RWPE2 (cell line): ENCODE measurements around the gene EFNA4.

Experiments used
- ATAC-seq: fragments of 200-7000 bp; cut with Tn5 transposase; 3 replicates; pipeline ENCODE4 v1.9.1; 2021; ENCODE audit warnings: low read depth
- DNase-seq: peaks from one replicate; pipeline ENCODE4 v3.0.0-alpha.2; 2020; ENCODE audit warnings: low spot score
- H3K27ac ChIP-seq: fragments of 450-650 bp; 2 replicates; pipeline ENCODE4 v1.5.1; 2017; ENCODE audit warnings: mild to moderate bottlenecking; ENCODE audit not compliant: poor library complexity, severe bottlenecking
- H3K27me3 ChIP-seq: fragments of 250-450 bp; sonication (Bioruptor Pico); 2 replicates; pipeline ENCODE4 v1.5.1; 2021; ENCODE audit warnings: mild to moderate bottlenecking, moderate library complexity; ENCODE audit not compliant: insufficient read depth, poor library complexity, severe bottlenecking
- H3K36me3 ChIP-seq: fragments of 250-450 bp; sonication (Bioruptor Pico); 2 replicates; pipeline ENCODE4 v1.5.1; 2020; ENCODE audit warnings: low read depth, mild to moderate bottlenecking, moderate library complexity
- H3K4me1 ChIP-seq: fragments of 250-450 bp; sonication (Bioruptor Pico); 2 replicates; pipeline ENCODE4 v1.5.1; 2021; ENCODE audit warnings: mild to moderate bottlenecking, moderate library complexity; ENCODE audit not compliant: insufficient read depth, poor library complexity, severe bottlenecking
- H3K4me3 ChIP-seq: fragments of 250-450 bp; sonication (Bioruptor Pico); 2 replicates; pipeline ENCODE4 v1.5.1; 2021; ENCODE audit warnings: mild to moderate bottlenecking, moderate library complexity; ENCODE audit not compliant: severe bottlenecking
- H3K9me3 ChIP-seq: fragments of 250-450 bp; sonication (Bioruptor Pico); 2 replicates; pipeline ENCODE4 v1.5.1; 2021; ENCODE audit warnings: mild to moderate bottlenecking, moderate library complexity; ENCODE audit not compliant: severe bottlenecking
- TF ChIP-seq, protein P1 (sequence below): fragments of 450-650 bp; IDR thresholded peaks from one replicate; pipeline ENCODE4 v1.5.1; 2017; ENCODE audit warnings: mild to moderate bottlenecking, moderate library complexity; ENCODE audit not compliant: poor library complexity, severe bottlenecking

EFNA4 gene

DNA sequence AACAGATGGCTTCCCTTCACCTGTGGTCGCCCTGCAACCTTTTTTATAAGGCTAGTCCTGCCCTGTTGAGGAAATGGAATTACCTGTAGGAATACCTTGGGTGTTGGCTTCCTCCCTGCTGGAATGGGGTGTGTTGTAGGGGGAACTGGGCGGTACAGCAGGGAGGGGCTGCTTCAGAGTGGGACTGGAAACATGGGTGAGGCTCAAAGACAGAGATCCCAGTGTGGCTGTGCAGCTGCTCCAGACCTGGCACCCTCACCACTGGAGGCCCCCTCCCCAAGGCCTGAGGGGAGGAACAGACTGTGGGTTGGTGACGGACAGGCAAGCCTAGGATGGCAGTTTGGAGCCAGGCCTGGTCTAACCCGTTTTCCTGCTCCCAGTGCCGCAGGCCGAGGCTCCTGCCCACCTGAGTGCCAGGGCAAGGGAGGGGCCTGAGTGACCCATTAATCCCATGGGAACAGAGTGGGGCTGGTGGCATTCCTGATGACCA, 19.6 kb downstream of the EFNA4 start:
- no peak for ATAC-seq
- no peak for DNase-seq
- Histone ChIP-seq H3K9me3 (no peaks in the 10 kb centered on the region), H3K4me3 (no peak overlapping the region), H3K27ac (peak overlapping the region; percentile 26), H3K36me3 (no peaks in the 10 kb centered on the region), H3K4me1 (peaks cover 14% of the 10 kb centered on the region), H3K27me3 (peaks cover 36% of the 10 kb centered on the region)
- TF ChIP-seq, protein P1, sequence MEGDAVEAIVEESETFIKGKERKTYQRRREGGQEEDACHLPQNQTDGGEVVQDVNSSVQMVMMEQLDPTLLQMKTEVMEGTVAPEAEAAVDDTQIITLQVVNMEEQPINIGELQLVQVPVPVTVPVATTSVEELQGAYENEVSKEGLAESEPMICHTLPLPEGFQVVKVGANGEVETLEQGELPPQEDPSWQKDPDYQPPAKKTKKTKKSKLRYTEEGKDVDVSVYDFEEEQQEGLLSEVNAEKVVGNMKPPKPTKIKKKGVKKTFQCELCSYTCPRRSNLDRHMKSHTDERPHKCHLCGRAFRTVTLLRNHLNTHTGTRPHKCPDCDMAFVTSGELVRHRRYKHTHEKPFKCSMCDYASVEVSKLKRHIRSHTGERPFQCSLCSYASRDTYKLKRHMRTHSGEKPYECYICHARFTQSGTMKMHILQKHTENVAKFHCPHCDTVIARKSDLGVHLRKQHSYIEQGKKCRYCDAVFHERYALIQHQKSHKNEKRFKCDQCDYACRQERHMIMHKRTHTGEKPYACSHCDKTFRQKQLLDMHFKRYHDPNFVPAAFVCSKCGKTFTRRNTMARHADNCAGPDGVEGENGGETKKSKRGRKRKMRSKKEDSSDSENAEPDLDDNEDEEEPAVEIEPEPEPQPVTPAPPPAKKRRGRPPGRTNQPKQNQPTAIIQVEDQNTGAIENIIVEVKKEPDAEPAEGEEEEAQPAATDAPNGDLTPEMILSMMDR = no peak

DNA sequence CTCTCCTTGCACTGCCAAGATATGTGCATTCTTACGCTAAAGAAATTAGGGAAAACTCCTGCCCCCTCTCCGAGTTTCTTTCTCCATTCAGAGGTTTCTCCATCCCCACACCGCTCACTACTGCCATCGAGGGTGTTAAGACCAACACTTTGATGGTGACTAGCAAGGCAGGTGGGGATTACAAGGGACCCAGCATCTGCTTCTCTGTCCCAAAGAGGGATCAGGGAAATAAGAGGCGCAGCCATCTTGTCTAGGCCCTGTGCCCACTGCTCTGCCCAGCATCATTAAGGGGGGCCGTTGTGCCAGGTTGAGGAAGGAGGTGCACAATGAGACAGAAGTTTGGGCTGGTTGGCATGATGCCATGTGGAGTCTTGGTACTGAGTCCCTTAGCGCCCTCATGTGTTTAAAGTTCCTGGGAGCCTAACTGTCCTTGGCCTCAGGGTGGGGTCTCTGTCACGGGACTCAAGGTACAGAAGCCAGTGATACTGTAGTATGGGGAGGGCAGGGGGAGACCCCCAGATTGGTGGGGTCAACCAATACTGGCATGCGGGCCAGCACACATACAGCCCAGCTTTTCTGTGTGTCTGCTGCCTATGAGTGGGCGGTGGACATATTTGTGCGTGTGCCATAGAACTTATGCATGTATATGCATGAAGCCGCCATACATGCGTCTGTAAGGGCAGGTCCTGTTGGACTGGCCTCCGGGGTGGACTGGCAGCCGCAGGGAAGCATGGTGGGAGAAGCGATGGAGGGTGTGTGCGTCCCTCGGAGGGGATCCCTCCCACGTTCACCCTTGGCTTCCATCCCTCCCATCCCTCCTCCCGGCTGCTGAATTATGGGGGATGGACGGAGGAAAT, 20.6 kb downstream of the EFNA4 start:
- H3K4me1 ChIP-seq = peaks cover 14% of the 10 kb centered on the region
- peak overlapping the region; percentile 56 for H3K4me3 ChIP-seq
- H3K27ac ChIP-seq = peak overlapping the region; percentile 63
- H3K36me3 ChIP-seq = no peaks in the 10 kb centered on the region
- no peak for DNase-seq
- ATAC-seq = no peak; the same call in 2 of the 3 replicates
- TF ChIP-seq, protein P1 = no peak
- H3K27me3 ChIP-seq = peaks cover 34% of the 10 kb centered on the region
- H3K9me3 ChIP-seq = no peaks in the 10 kb centered on the region

DNA sequence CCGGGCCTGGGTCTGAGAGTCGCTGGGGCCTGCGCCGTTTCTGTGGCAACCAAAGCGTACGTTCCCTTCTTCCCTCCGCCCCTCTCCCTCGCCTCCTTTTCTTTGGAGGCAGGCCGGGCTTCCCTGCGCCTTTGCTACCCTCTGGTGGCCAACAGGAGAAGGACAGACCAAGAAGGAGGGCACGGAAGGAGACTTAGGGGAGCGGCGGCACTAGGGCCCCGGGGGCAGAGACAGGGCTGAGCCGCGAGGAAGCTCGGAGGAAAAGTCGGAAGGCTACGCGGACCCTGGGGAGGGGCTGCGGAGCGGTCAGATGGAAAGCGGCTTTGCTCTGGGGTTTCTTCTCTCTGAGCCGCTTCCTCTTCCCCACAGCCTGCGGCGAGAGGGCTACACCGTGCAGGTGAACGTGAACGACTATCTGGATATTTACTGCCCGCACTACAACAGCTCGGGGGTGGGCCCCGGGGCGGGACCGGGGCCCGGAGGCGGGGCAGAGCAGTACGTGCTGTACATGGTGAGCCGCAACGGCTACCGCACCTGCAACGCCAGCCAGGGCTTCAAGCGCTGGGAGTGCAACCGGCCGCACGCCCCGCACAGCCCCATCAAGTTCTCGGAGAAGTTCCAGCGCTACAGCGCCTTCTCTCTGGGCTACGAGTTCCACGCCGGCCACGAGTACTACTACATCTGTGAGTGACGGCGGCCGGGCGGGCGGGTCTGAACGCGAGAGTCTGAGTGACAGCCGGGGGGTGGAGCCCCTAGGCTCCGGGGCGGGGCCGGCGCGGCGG, 21.4 kb downstream of the EFNA4 start:
- ATAC-seq = peak; percentile 71
- no peaks in the 10 kb centered on the region for H3K9me3 ChIP-seq
- peaks cover 14% of the 10 kb centered on the region for H3K4me1 ChIP-seq
- H3K27me3 ChIP-seq = peaks cover 26% of the 10 kb centered on the region
- peak overlapping the region; percentile 56 for H3K4me3 ChIP-seq
- TF ChIP-seq, protein P1 = peak; percentile 94
- H3K36me3 ChIP-seq = no peaks in the 10 kb centered on the region
- H3K27ac ChIP-seq = peak overlapping the region; percentile 63
- peak; percentile 95 for DNase-seq

DNA sequence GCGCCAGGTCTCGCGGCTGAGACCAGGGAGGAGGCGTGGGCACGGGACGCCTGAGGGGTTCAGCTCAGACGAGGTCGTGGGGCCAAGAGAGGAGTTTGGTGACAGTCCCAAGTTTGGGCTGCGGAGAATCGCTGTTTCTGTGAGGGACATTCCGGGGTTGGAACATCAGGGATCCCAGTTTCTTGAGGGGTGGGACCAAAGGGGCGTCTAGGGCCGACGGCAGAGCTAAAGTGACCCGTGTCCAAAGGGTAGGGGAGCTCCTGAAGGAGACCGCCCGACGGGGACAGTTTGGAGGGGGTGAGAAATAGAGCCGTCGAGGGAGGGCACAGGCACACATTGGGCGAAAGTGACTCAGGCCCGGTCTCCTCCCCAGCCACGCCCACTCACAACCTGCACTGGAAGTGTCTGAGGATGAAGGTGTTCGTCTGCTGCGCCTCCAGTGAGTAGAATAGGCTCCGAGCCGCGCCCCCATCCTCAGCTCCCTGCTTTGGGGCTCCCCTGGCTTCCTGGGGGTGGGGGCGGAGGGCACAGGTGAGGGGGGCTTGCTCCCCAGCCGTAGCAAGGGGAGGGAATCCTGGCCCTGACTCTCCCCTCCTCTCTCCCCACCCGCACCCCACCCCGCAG, 22.1 kb downstream of the EFNA4 start:
- H3K27me3 ChIP-seq = peaks cover 19% of the 10 kb centered on the region
- H3K9me3 ChIP-seq = no peaks in the 10 kb centered on the region
- peaks cover 14% of the 10 kb centered on the region for H3K4me1 ChIP-seq
- peak overlapping the region; percentile 56 for H3K4me3 ChIP-seq
- TF ChIP-seq, protein P1 = no peak
- peak overlapping the region; percentile 63 for H3K27ac ChIP-seq
- DNase-seq (peak; percentile 90), ATAC-seq (peak; percentile 55)
- H3K36me3 ChIP-seq = no peaks in the 10 kb centered on the region
